Measurements from ENCODE around the gene GPR137. TPM values are rescaled to one million over a fixed set of nuclear protein-coding genes. Genes with fewer than 3 reads are reported as not detected.
A peak's percentile ranks its signal among the peaks of the same experiment; 100 is the strongest.
"Not testable (repeated sequence)": the region's sequence is repeated elsewhere in the genome, so short reads cannot be mapped to it uniquely, and the experiment has no call there.

Gene GPR137
- total RNA-seq, 2 donors from 2014 or later: 40.6 to 41.4 TPM

DNA sequence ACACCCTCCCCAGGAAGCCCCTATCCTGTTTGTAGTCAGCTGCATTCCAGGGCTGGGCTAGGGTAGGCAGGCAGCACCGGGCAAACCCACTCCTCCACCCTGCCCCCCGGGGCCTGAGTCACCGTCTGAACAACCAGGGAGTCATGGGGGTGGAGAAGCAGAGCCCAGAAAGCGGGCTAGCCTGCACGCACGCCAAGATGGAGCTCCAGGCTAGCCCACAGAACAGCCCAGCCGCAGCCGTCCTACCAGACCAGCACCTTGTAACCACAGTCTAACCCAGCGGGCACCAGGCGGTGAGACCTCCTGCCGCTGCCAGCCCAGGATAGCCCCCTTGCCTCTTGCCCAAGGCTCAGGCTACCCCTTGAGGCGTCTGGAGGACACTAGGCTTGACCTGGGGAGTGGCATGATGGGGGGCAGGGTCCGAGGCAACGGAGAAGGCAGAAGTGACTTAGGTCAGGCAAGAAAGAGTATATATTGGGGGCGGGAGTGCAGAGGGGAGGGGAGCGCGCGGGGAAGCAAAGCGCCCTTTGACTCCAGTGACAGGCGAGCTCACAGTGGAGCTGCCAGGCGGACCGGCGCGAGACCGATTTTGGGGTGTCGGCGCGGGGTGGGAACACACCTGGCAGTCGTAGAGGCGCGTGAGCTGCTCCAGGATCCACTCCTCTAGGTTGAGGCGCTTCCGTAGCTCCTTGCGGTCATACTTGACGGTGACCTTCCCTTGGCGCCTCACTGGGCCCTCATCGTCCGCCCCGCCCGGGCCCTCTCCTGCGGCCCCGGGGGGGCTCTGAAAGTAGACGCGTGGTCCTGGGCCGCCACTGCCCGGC, 39.6 kb upstream of the GPR137 start:
- Mint-ChIP-seq H3K9me3 (no peaks in the 10 kb centered on the region), H3K27ac (peak overlapping the region; percentile 89), H3K4me3 (peak overlapping the region; percentile 95), H3K36me3 (ENCODE audit: low read depth) (peaks cover 56% of the 10 kb centered on the region), H3K4me1 (peaks cover 4% of the 10 kb centered on the region), H3K27me3 (no peaks in the 10 kb centered on the region)
- peak; percentile 39 for ATAC-seq (replicated peaks)

DNA sequence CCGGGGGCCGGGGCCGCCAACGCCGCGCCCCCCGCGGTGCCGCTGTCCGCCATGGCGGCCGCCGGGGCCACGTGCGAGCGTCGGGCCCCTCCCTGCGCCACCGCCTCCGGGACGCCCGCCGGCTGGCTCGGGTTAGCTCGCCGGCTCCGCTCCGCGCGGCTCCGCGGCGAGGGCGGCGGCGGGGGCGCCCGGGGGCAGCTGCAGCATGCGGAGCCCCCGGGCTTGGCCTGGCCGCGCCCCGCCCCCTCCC, 39.1 kb upstream of the GPR137 start:
- not testable (repeated sequence) for H3K27ac Mint-ChIP-seq, H3K4me1 Mint-ChIP-seq, H3K9me3 Mint-ChIP-seq, H3K27me3 Mint-ChIP-seq
- H3K4me3 Mint-ChIP-seq: peak overlapping the region; percentile 95
- H3K36me3 Mint-ChIP-seq (ENCODE audit: low read depth): peaks cover 51% of the 10 kb centered on the region
- ATAC-seq (replicated peaks): peak; percentile 13

DNA sequence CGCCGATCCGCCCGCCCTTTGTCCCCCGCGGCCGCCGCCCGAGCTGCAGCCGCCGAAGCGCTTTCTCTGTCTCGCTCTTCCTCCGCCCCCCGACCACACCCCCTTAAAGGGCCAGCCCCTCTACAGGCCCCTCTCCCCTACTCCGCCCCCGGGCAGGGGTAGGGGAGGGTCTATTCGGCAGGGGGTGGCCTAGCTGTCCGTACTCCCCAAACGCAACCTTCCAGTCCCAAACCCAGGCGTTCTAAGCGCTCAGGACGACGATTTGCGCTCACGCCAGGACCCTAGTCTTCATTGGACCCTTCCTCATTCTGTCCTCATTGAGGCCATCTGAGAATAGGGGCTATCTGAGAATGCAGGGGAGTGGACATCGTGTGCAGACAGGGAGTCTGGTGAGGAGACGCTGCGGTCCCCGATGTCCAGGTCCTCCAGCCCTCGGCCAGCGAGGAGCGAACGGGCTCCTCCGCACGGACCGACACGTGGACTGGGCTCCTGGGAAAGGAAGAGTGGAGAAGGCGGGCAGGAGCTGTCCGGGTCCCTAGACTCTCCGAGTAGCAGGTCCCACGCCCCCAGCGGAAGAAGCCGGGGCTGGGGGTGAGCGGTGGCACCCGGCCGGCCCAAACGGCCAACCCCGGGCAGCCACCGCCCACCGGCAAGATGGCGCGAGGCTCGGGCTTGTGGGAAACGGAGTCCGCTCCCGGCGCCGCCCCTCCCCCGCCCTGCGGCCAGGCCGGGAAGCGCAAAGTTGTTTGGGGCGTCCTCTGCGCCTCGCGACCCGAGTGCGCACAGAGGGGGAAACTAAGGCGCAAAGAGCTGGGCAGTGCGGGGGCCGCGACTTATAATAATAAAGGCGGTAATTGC, 38.5 kb upstream of the GPR137 start, which contains the start of gene PPP1R14B:
Gene PPP1R14B, minus strand, starts transcription at position 73 of the 858 bp plus-strand sequence. CDS start 270 bp downstream, outside the sequence.
- H3K4me1 Mint-ChIP-seq: peaks cover 4% of the 10 kb centered on the region
- H3K4me3 Mint-ChIP-seq: peak within 1 kb of the TSS; percentile 95
- peaks cover 45% of the 10 kb centered on the region for H3K36me3 Mint-ChIP-seq (ENCODE audit: low read depth)
- H3K27ac Mint-ChIP-seq: peak within 1 kb of the TSS; percentile 89
- H3K27me3 Mint-ChIP-seq: no peaks in the 10 kb centered on the region
- peak; percentile 50 for ATAC-seq (replicated peaks)
- H3K9me3 Mint-ChIP-seq: no peaks in the 10 kb centered on the region

DNA sequence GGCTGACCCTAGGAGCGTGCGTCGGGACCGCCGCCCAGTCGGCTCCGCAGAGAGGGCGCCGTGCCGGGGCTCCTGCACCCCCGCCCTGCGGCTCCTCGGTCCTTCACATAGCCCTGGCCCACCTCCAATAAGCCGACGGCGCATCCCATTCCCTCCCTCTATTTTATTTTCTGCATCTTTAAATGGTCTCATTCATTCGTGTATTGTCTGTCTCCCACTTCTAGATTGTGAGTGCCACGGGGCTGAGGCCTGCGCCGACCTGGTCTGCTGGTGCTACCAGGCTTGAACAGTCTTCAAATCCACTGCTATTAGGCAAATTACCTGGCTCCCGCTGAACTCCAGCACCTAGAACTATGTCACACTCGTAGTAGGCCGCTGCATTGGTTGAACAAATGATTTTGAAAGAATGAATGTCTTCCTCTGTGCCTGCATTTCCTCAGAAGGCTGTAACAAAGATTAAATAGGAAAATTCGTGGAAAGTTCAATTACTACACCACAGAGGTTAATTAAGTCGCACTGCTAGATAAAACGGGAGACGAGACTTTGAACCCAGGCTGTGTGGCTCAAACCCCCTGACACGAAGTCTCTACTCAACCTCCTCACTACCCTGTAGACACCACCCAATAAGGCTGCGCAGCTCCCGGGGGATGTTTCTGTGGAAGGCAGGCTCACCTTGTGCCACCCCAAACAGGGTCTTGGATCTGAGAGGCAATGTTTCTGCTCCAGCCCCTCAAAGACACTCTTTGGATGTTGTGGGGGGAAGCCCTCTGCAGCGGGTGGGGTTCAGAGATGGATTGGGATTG, 37.7 kb upstream of the GPR137 start:
- Mint-ChIP-seq H3K36me3 (ENCODE audit: low read depth) (peaks cover 37% of the 10 kb centered on the region), H3K27me3 (no peaks in the 10 kb centered on the region), H3K4me3 (peak overlapping the region; percentile 95), H3K4me1 (peaks cover 4% of the 10 kb centered on the region), H3K27ac (peak overlapping the region; percentile 47), H3K9me3 (no peaks in the 10 kb centered on the region)
- no peak for ATAC-seq (replicated peaks)

DNA sequence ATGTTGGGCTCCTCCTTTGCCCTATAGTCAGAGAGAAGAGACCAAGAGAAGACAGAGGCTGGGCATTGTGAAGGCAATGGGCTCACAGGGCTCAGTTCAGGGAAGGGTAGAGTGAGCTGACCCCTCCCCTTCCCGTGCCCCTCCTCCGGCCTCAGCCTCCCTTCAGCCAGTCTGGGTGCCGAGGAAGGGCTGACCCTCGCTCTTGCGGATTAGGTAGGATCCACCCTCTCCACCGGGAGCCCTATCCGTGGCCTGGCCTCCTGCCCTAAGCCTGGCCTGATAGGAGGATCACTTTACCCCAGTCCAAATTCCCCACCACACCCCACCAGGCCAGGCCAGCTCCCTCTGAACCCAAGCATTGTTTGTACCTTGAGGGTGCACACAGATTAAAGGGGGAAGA, 37.1 kb upstream of the GPR137 start:
- H3K4me3 Mint-ChIP-seq: peak overlapping the region; percentile 95
- no peak overlapping the region for H3K27ac Mint-ChIP-seq
- peaks cover 4% of the 10 kb centered on the region for H3K4me1 Mint-ChIP-seq
- ATAC-seq (replicated peaks): no peak
- H3K36me3 Mint-ChIP-seq (ENCODE audit: low read depth): peaks cover 31% of the 10 kb centered on the region
- no peaks in the 10 kb centered on the region for H3K27me3 Mint-ChIP-seq
- H3K9me3 Mint-ChIP-seq: no peaks in the 10 kb centered on the region

DNA sequence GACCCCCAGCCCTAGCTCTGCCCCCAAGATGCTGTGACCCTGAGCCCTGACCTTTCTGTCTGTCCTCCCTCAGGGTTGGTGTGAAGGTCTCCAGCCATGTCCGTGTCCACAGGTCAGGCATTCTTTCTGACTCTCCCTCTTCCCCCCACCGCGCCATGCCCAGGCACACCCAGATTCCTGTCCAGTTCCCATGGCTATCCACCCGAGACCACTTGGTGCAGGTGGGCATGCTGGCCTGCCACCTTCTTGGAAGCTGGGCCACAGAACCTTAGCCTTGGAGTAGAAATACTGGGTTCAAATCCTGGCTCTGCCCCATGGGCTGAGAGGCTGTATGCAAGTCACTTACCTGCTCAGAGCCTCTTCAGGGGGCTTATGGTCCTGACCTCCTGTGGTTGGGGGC, 36.6 kb upstream of the GPR137 start:
- H3K27ac Mint-ChIP-seq: no peak overlapping the region
- H3K27me3 Mint-ChIP-seq: no peaks in the 10 kb centered on the region
- H3K9me3 Mint-ChIP-seq: no peaks in the 10 kb centered on the region
- ATAC-seq (replicated peaks): no peak
- H3K4me3 Mint-ChIP-seq: peak overlapping the region; percentile 11
- peaks cover 9% of the 10 kb centered on the region for H3K4me1 Mint-ChIP-seq
- peaks cover 31% of the 10 kb centered on the region for H3K36me3 Mint-ChIP-seq (ENCODE audit: low read depth)

DNA sequence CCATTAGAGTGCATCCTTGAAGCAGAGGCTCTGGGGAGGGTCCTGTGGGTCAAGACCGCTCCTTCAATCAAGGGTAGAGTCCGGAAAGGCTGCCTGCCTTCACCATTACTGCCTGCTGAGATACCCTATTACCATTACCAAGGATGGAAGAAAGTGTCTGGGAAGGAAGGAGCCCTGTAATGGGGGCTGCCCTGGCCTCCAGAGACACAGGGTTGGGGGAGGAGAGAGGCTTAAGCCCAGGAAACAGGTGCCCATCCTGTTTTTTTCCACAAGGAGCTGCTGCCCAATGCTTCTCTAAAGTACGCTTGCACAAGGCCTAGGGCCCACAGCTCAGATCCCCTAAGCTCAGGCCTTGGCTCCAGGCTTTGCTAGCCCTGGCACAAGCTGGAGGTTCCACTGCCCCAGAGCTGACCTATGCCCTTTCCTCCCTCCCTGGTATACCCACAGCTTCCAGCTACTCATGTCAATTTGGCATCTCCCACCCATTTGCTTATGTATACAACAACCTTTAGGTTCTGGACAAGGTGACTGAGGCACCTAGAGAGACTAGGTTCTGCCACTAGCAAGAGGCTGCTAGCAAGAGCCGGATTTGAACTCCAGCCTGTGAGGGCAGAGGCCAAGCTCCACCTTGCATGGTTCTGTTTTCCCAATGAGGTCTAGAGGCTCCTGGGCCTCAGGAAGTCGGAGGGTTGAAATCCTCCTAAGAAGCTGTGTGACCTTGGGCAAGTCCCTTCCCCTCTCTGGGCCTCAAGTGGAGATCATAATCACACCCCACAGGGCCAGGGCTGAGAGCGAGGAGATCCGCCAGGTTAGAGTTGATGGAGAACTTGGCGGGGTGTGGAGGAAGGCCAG, 35.9 kb upstream of the GPR137 start:
- Mint-ChIP-seq H3K9me3 (no peaks in the 10 kb centered on the region), H3K27me3 (no peaks in the 10 kb centered on the region), H3K4me1 (peaks cover 9% of the 10 kb centered on the region), H3K27ac (no peak overlapping the region), H3K4me3 (peak overlapping the region; percentile 92), H3K36me3 (ENCODE audit: low read depth) (peaks cover 24% of the 10 kb centered on the region)
- no peak for ATAC-seq (replicated peaks)

DNA sequence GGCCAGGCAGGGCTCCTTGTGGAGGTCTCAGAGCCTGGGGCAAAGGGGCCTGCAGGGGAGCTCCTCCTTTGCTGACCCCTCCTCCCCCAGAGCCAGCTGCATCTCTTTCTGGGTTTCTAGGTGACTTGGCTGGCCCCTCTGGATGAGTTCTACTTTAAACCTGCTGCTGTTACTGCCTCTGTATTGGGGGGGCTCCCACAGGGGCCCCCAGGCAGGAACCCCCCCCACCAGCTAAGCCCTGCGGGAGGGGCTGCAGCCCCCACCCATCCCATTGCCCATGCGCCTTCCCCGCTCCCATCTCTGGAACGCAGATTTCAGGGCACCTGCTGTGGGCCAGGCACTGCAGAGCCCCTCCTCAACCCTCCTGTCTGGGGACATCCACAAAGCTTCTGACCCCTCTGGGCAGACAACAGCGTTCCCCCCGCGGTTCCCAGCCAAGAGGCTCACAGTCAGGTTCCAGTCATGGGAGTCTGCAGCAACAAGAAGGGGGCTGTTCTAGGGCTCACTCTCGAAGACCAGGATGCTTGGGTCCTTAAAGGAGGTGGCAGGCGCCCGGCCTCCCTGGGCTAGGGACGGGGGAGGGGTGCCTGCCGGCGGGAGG, 35.1 kb upstream of the GPR137 start:
- Mint-ChIP-seq H3K4me3 (peak overlapping the region; percentile 92), H3K27me3 (no peaks in the 10 kb centered on the region), H3K27ac (no peak overlapping the region), H3K36me3 (ENCODE audit: low read depth) (peaks cover 17% of the 10 kb centered on the region), H3K4me1 (peaks cover 9% of the 10 kb centered on the region), H3K9me3 (no peaks in the 10 kb centered on the region)
- ATAC-seq (replicated peaks): no peak

DNA sequence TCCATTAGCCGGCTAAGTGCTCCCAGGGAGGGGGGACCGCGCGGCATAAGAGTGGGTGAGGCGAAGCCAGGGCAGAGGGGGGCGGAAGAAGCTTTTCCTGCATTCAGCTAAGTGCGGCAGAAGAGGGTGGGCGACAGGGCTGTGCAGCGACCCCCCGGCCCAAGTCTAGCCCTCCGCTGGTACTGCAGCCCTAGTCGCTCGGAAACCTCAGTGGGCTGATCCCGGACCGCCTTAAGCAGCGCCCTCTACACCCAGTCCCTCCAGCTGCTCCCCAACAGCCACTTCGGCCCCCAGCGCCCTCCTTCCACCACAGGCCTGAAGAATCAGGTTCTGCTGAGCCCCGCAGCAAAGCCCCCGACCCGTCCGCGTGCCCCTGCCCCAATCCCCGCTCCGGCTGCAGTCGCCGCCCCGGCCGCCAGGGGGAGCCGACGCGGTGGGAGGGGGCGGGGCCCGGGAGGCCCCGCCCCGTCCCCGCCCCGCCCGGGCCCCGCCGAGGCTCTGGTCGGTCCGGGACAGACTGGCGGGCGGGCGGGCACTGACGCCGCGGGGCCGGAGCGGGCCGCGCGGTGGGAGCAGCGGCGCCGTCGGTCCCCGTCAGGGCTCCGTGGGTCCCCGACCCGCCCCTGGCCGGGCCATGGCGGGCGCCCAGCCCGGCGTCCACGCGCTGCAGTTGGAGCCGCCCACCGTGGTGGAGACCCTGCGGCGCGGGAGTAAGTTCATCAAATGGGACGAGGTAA, 34.5 kb upstream of the GPR137 start, which contains the start of gene PLCB3:
Gene PLCB3, plus strand, starts transcription at position 515 of the 737 bp plus-strand sequence. Its CDS starts 120 bp downstream, at position 635.
- H3K27me3 Mint-ChIP-seq: no peaks in the 10 kb centered on the region
- H3K4me1 Mint-ChIP-seq: peaks cover 9% of the 10 kb centered on the region
- peak within 1 kb of the TSS; percentile 92 for H3K4me3 Mint-ChIP-seq
- no peaks in the 10 kb centered on the region for H3K9me3 Mint-ChIP-seq
- peak; percentile 77 for ATAC-seq (replicated peaks)
- peaks cover 11% of the 10 kb centered on the region for H3K36me3 Mint-ChIP-seq (ENCODE audit: low read depth)
- peak within 1 kb of the TSS; percentile 85 for H3K27ac Mint-ChIP-seq

DNA sequence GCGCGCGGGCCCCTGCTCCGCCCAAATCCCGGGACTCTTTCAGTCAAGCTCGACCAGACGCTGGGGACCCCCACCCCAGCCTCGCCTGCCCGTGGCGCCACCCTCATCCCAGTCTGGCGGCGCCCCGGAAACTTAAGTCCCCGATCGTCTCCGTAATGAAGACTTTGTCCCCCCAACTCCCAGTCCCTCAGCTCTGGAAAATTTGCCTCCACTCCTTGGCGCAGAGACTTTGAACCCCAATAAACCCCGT, 34.0 kb upstream of the GPR137 start:
- peaks cover 9% of the 10 kb centered on the region for H3K4me1 Mint-ChIP-seq
- peak overlapping the region; percentile 85 for H3K27ac Mint-ChIP-seq
- no peaks in the 10 kb centered on the region for H3K27me3 Mint-ChIP-seq
- ATAC-seq (replicated peaks): no peak
- H3K9me3 Mint-ChIP-seq: no peaks in the 10 kb centered on the region
- H3K4me3 Mint-ChIP-seq: peak overlapping the region; percentile 92
- H3K36me3 Mint-ChIP-seq (ENCODE audit: low read depth): peaks cover 10% of the 10 kb centered on the region

DNA sequence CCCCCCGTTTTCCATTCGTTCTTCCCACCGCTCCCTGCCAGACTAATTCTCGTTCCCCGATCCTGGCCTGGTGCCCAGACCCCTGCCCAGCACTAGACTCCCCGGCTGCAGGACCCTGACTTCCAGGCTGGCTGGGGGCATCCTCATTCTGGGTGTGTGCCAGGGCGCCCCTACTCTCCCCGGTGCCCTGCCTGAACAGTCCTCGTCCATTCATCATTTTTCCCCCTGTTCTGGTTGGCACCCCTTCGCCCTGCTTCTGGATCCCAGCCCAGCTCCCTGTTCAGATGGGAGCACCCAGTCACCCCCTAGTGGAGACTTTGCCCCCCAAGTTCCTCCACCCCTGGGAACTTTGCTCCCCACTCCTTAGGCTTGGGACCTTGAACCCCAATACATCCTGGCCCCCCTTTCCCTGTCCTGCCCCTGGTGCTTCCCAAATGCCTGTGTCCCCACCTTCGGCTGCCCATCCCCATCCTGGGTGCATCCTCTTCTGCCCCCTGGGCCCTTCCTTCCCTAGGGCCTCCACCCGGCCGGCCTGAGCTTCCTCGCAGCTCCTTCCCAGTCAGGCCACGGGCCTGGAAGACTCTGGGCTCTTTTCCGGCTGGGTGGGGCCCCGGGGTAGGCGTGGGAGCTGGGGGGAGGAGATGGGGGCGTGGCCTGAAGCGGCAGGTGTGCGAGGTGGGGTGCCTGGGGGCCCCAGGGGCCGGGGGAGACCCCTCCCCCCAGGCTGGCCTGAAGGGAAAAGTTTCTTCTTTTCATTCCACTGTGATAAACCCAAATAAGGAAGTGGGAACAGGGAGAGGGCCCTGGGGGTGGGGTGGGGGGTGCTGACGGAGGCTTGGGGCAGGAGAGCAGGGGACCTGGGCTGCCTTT, 33.4 kb upstream of the GPR137 start:
- no peaks in the 10 kb centered on the region for H3K9me3 Mint-ChIP-seq
- peak overlapping the region; percentile 92 for H3K4me3 Mint-ChIP-seq
- H3K27ac Mint-ChIP-seq: peak overlapping the region; percentile 85
- peaks cover 6% of the 10 kb centered on the region for H3K36me3 Mint-ChIP-seq (ENCODE audit: low read depth)
- H3K4me1 Mint-ChIP-seq: peaks cover 9% of the 10 kb centered on the region
- H3K27me3 Mint-ChIP-seq: no peaks in the 10 kb centered on the region
- no peak for ATAC-seq (replicated peaks)

DNA sequence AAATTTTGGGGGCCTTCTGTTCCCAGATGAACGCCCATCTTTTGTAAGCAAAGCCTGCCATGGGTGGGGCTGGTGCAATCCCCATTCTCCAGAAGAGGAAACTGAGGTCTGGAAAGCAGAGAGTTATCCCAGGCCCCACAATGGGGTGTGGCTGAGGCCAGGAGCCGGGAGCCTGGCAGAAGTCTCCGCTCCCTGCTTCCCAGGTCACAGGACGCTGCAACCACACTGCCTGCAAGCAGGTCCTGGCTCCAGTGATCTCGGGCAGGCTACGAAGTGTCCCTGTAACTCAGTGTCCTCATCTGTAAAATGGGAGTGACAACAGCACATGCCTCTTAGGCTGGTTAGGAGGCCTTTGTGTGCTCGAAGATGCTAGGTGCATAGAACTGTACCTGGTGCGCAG, 32.6 kb upstream of the GPR137 start:
- Mint-ChIP-seq H3K4me3 (peak overlapping the region; percentile 92), H3K27ac (no peak overlapping the region), H3K27me3 (no peaks in the 10 kb centered on the region), H3K9me3 (no peaks in the 10 kb centered on the region), H3K36me3 (ENCODE audit: low read depth) (peaks cover 12% of the 10 kb centered on the region), H3K4me1 (peaks cover 6% of the 10 kb centered on the region)
- ATAC-seq (replicated peaks): no peak
